H1 (cell line): ENCODE measurements around the gene AHDC1. TPM values are rescaled to one million over a fixed set of nuclear protein-coding genes. Genes with fewer than 3 reads are reported as not detected.

Source experiments
- CTCF ChIA-PET: fragments of 300-600 bp; sonication (Branson Sonifier 250); formaldehyde crosslinking; loops from one replicate; lab custom pipeline; 2021; ENCODE audit not compliant: partially characterized antibody; lab: Charles Lee
- POLR2A ChIA-PET: fragments of 300-600 bp; sonication (Branson Sonifier 250); formaldehyde crosslinking; loops from one replicate; lab custom pipeline; 2021; ENCODE audit warnings: inconsistent platforms; ENCODE audit not compliant: partially characterized antibody; lab: Charles Lee
- DNase-seq, 2 experiments: peaks; one replicate each; pipeline versions ENCODE4 v3.0.0 to v3.0.0-alpha.2; 2010 to 2022; ENCODE audit warnings: low spot score in 2 of 2, low read depth in 1 of 2, mixed read lengths in 1 of 2
- FAIRE-seq: peaks from 2 replicates; lab custom pipeline; 2011; peaks lifted over from hg19 to GRCh38; lab: Jason Lieb, UNC
- H2AFZ ChIP-seq: 2 replicates; pipeline ENCODE4 v1.8.1; 2012; ENCODE audit warnings: low read length, inconsistent platforms
- H2AK5ac ChIP-seq: 2 replicates; pipeline ENCODE4 v1.6.1; 2013; ENCODE audit warnings: low read depth, low read length
- H2BK120ac ChIP-seq: replicated peaks from 2 replicates; pipeline ENCODE3; 2013; ENCODE audit warnings: low read depth, low read length, inconsistent platforms
- H2BK12ac ChIP-seq: 2 replicates; pipeline ENCODE4 v1.6.1; 2013; ENCODE audit warnings: low read depth, low read length
- H2BK15ac ChIP-seq: 2 replicates; pipeline ENCODE4 v1.6.1; 2013; ENCODE audit warnings: low read length
- H2BK20ac ChIP-seq: 2 replicates; pipeline ENCODE4 v1.6.1; 2013; ENCODE audit warnings: low read length
- H2BK5ac ChIP-seq: 2 replicates; pipeline ENCODE4 v1.6.1; 2013; ENCODE audit warnings: low read depth, low read length
- H3K14ac ChIP-seq: 2 replicates; pipeline ENCODE4 v1.6.1; 2013; ENCODE audit warnings: inconsistent platforms; ENCODE audit not compliant: insufficient read length
- H3K18ac ChIP-seq: 2 replicates; pipeline ENCODE4 v1.6.1; 2013; ENCODE audit warnings: low read length; ENCODE audit errors: extremely low read depth
- H3K23ac ChIP-seq: 2 replicates; pipeline ENCODE4 v1.6.1; 2013; ENCODE audit warnings: inconsistent platforms; ENCODE audit not compliant: insufficient read length
- H3K23me2 ChIP-seq: 2 replicates; pipeline ENCODE4 v1.6.1; 2013; ENCODE audit warnings: low read depth, low read length
- H3K27ac ChIP-seq: 2 replicates; pipeline ENCODE4 v1.6.1; 2011; ENCODE audit warnings: low read depth, low read length, inconsistent platforms
- H3K27me3 ChIP-seq, 4 experiments: replicated peaks in 1 of 4; 1 replicate in 1 of 4; 2 replicates in 3 of 4; pipeline versions ENCODE4 v1.6.1 to v1.8.1; 2011 to 2013; ENCODE audit warnings: low read length in 3 of 4, mild to moderate bottlenecking in 3 of 4, inconsistent platforms in 2 of 4, mixed read lengths in 2 of 4, moderate library complexity in 1 of 4; ENCODE audit not compliant: control insufficient read depth in 3 of 4, insufficient read depth in 3 of 4; ENCODE audit errors: extremely low read depth in 1 of 4
- H3K36me3 ChIP-seq, 4 experiments: 2 replicates each; pipeline versions ENCODE4 v1.6.1 to v1.8.1; 2011 to 2013; ENCODE audit warnings: mild to moderate bottlenecking in 4 of 4, low read length in 3 of 4, moderate library complexity in 2 of 4, control low read depth in 1 of 4, inconsistent platforms in 1 of 4; ENCODE audit not compliant: insufficient read depth in 4 of 4, control insufficient read depth in 2 of 4
- H3K4ac ChIP-seq: replicated peaks from 2 replicates; pipeline ENCODE3; 2013; ENCODE audit warnings: low read length, low read depth, mixed read lengths, inconsistent platforms; ENCODE audit not compliant: insufficient read length
- H3K4me1 ChIP-seq, 4 experiments: replicated peaks in 1 of 4; 1 replicate in 1 of 4; 2 replicates in 3 of 4; pipeline versions ENCODE4 v1.6.1 to v1.8.1; 2011 to 2013; ENCODE audit warnings: low read length in 3 of 4, inconsistent platforms in 2 of 4, mixed read lengths in 1 of 4; ENCODE audit not compliant: insufficient read depth in 4 of 4, control insufficient read depth in 3 of 4
- H3K4me2 ChIP-seq, 2 experiments: 2 replicates each; pipeline versions ENCODE4 v1.6.1 to v1.8.1; 2011 to 2013; ENCODE audit warnings: low read depth in 2 of 2, low read length in 2 of 2, control low read depth in 1 of 2, inconsistent platforms in 1 of 2, mild to moderate bottlenecking in 1 of 2; ENCODE audit not compliant: insufficient read depth in 1 of 2
- H3K4me3 ChIP-seq, 4 experiments: fragments of 200-600, 300-600 bp in 1 of 4; sonication (generic), shearing (Covaris generic), sonication (Bioruptor Twin) in 1 of 4; 2 replicates each; pipeline versions ENCODE4 v1.5.1 to v1.8.1; 2011 to 2016; ENCODE audit warnings: low read length in 4 of 4, low read depth in 3 of 4, control low read depth in 2 of 4, inconsistent platforms in 2 of 4, mild to moderate bottlenecking in 2 of 4, mixed read lengths in 1 of 4, moderate library complexity in 1 of 4; ENCODE audit not compliant: insufficient read depth in 2 of 4; ENCODE audit errors: extremely low read depth in 1 of 4
- H3K56ac ChIP-seq: replicated peaks from 2 replicates; pipeline ENCODE3; 2013; ENCODE audit warnings: low read depth, mild to moderate bottlenecking, mixed read lengths, low read length, inconsistent platforms; ENCODE audit not compliant: insufficient read length
- H3K79me1 ChIP-seq: 2 replicates; pipeline ENCODE4 v1.6.1; 2013; ENCODE audit warnings: low read depth, low read length, control low read depth
- H3K79me2 ChIP-seq, 2 experiments: 2 replicates each; pipeline versions ENCODE4 v1.6.1 to v1.8.1; 2012 to 2013; ENCODE audit warnings: low read length in 2 of 2, mild to moderate bottlenecking in 2 of 2, inconsistent platforms in 1 of 2; ENCODE audit not compliant: insufficient read depth in 2 of 2, control insufficient read depth in 1 of 2
- H3K9ac ChIP-seq, 4 experiments: replicated peaks in 1 of 4; 1 replicate in 1 of 4; 2 replicates in 3 of 4; pipeline versions ENCODE4 v1.6.1 to v1.8.1; 2011 to 2013; ENCODE audit warnings: low read depth in 3 of 4, low read length in 3 of 4, control low read depth in 2 of 4, mild to moderate bottlenecking in 2 of 4, moderate library complexity in 2 of 4, inconsistent platforms in 1 of 4; ENCODE audit errors: extremely low read depth in 1 of 4
- H3K9me3 ChIP-seq, 2 experiments: 2 replicates each; pipeline versions ENCODE4 v1.6.1 to v1.8.1; 2012 to 2013; ENCODE audit warnings: mild to moderate bottlenecking in 2 of 2, moderate library complexity in 2 of 2, control low read depth in 1 of 2, inconsistent platforms in 1 of 2, low read depth in 1 of 2, low read length in 1 of 2, mixed read lengths in 1 of 2; ENCODE audit not compliant: insufficient read depth in 2 of 2
- H4K20me1 ChIP-seq, 2 experiments: replicated peaks in 1 of 2; 2 replicates each; pipeline versions ENCODE3 to v1.8.1; 2011 to 2013; ENCODE audit warnings: inconsistent platforms in 2 of 2, low read length in 2 of 2, mild to moderate bottlenecking in 1 of 2; ENCODE audit not compliant: insufficient read depth in 2 of 2, control insufficient read depth in 1 of 2
- H4K5ac ChIP-seq: 2 replicates; pipeline ENCODE4 v1.6.1; 2013; ENCODE audit warnings: low read length, low read depth, mixed read lengths, inconsistent platforms; ENCODE audit not compliant: insufficient read length
- H4K8ac ChIP-seq: 2 replicates; pipeline ENCODE4 v1.8.0; 2013; ENCODE audit warnings: mild to moderate bottlenecking, moderate library complexity, low read length, inconsistent platforms; ENCODE audit not compliant: insufficient read depth; ENCODE audit errors: extremely low read depth
- H4K91ac ChIP-seq: replicated peaks from 2 replicates; pipeline ENCODE3; 2013; ENCODE audit warnings: low read length, mixed read lengths, inconsistent platforms; ENCODE audit not compliant: insufficient read length
- CTBP2 ChIP-seq: IDR thresholded peaks from 2 replicates; pipeline ENCODE4 v1.7.0; 2011; ENCODE audit warnings: borderline replicate concordance, mild to moderate bottlenecking, moderate library complexity, mixed read lengths, low read length; ENCODE audit not compliant: insufficient read depth, insufficient read length
- KDM5A ChIP-seq: fragments of 200-600 bp; IDR thresholded peaks from 2 replicates; pipeline ENCODE4 v1.7.1; 2012; ENCODE audit warnings: mild to moderate bottlenecking, low read length, inconsistent platforms, mixed read lengths
- SAP30 ChIP-seq: fragments of 300-600 bp; sonication (generic); IDR thresholded peaks from 2 replicates; pipeline ENCODE4 v1.7.1; 2012; ENCODE audit warnings: low read length, moderate library complexity, mild to moderate bottlenecking, inconsistent platforms; ENCODE audit not compliant: insufficient read depth, insufficient replicate concordance
- SIRT6 ChIP-seq: IDR thresholded peaks from one replicate; pipeline ENCODE4 v1.7.1; 2012; ENCODE audit warnings: low read length, inconsistent platforms
- SRF ChIP-seq: IDR thresholded peaks from 2 replicates; pipeline ENCODE4 v1.6.1; 2011; ENCODE audit warnings: mild to moderate bottlenecking, low read depth, low read length, moderate library complexity
- TBP ChIP-seq: IDR thresholded peaks from 2 replicates; pipeline ENCODE4 v1.6.1; 2011; ENCODE audit warnings: low read depth, low read length, improper control_type of control experiment
- YY1 ChIP-seq: IDR thresholded peaks from 2 replicates; pipeline ENCODE4 v1.6.1; 2011; ENCODE audit warnings: low read depth, mild to moderate bottlenecking, low read length
- WGBS, 2 experiments: shearing (Covaris generic) in 1 of 2; methylation state at CpG; one replicate each; pipeline versions ENCODE4 v1.1.6 to v1.1.7; 2013 to 2015; ENCODE audit warnings: low lambda C conversion rate in 2 of 2, mixed read lengths in 2 of 2, inconsistent platforms in 1 of 2, low coverage in 1 of 2, missing lambda C conversion rate in 1 of 2; ENCODE audit not compliant: insufficient replicate concordance in 2 of 2, insufficient coverage in 1 of 2, insufficient read length in 1 of 2; ENCODE audit errors: extremely low coverage in 1 of 2, missing lambda C conversion rate in 1 of 2; 5-methylcytosine and 5-hydroxymethylcytosine counted together
- polyA plus RNA-seq, 7 experiments: library from polyadenylated mRNA; depleted of rRNA in 3 of 7; stranded (reverse) in 5 of 7; unstranded in 2 of 7; fragments of >200 nt in 5 of 7; fragments of 200-250 nt in 2 of 7; gene quantifications; 1 replicate in 5 of 7; 2 replicates in 1 of 7; 4 replicates in 1 of 7; pipeline versions ENCODE4 v1.2.1 to v1.2.3, GENCODE V29; 2011 to 2013; ENCODE audit warnings: missing spikeins in 2 of 7, mixed read lengths in 2 of 7
- total RNA-seq: library from RNA; stranded (reverse); fragmentation: NEBNext Ultra II Directional; extraction: Animal tissue kit (Norgen Biotek cat#: 25700); gene quantifications from 2 replicates; pipeline ENCODE4 v1.2.1, GENCODE V29; 2021

The AHDC1 gene
- total and polyA plus RNA-seq, 2 of the 8 experiments (the other 6 are each of a cell fraction or from before 2014, with no cell fraction given): 4.4 to 35.1 TPM

DNA sequence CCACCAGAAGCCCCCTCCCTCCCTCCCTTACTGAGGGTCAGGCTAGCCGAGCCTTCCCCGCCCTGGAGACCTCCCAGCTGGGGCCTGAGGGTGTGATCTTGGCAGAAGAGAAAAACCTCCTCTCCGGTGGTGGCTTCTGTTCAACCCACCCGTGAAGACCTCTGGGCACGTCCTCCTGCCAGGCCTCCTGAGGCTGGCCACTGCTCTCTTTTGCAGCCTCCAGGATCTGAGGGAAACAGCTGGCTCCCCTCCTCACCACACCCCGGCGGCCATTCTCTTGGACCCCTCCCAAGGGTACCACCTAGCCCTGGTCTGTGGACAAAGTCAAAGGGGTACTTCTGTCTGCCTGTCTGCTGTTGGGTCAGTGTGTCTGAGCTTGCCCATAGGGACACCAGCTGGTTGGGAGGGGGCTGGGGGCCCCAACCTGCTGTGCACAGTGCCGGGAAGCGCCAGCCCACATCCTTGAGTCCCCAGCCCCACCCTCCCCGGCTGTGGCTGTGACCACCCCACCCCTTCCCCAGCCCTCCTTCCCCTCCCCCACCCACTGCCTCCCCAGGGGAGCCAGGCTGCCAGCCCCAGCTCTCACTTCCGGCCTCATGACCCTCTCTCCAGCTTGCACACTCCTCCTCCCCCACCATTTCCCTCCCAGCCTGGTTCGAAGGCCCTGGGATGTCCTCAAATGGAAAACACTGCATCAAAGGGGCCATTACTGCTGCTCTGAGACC lies 48.1 kb downstream of the AHDC1 start:
- no peak overlapping the region for H2AFZ ChIP-seq
- H3K79me1 ChIP-seq: 0 out of 2 replicates have a peak, but pooled peaks cover 8% of the 10 kb centered on the region
- peaks cover 2% of the 10 kb centered on the region; the same call in 1 of the 2 replicates for H3K23me2 ChIP-seq
- H2BK20ac ChIP-seq: peak overlapping the region; percentile 91
- TF ChIP-seq SIRT6: no peak
- TF ChIP-seq YY1: no peak
- TF ChIP-seq CTBP2: peak; percentile 7
- no peak for TF ChIP-seq KDM5A
- no peak for TF ChIP-seq SAP30
- TF ChIP-seq TBP: no peak
- TF ChIP-seq SRF: no peak
- TF ChIP-seq, all 59 proteins: peak for 1
- no peak for DNase-seq
- Histone ChIP-seq H3K4me2 (peak overlapping the region in 1 of 2 experiments; percentile 40; a peak in 2 of 4 replicates), H3K9me3 (no peaks in the 10 kb centered on the region), H2BK15ac (0 out of 2 replicates have a peak overlapping the region, but pooled peaks have one; percentile 61), H2BK5ac (peak overlapping the region; percentile 78), H2BK12ac (peak overlapping the region; percentile 75; the same call in 1 of the 2 replicates), H3K9ac (no peak overlapping the region), H3K36me3 (peaks cover 0 to 9% (median 7%) of the 10 kb centered on the region in 4 experiments; a peak in 4 of 8 replicates), H3K27me3 (no peaks in the 10 kb centered on the region; a peak in 1 of 7 replicates), H3K4me3 (no peak overlapping the region), H3K4me1 (peaks cover 13 to 33% (median 15%) of the 10 kb centered on the region in 4 experiments), H4K20me1 (peaks cover 0 to 17% of the 10 kb centered on the region in 2 experiments), H3K27ac (no peak overlapping the region), H3K4ac (no peak overlapping the region), H4K91ac (no peak overlapping the region), H3K79me2 (peaks cover 0 to 14% of the 10 kb centered on the region in 2 experiments; a peak in 2 of 4 replicates), H4K8ac (no peak overlapping the region), H3K56ac (no peak overlapping the region), H2AK5ac (no peak overlapping the region), H2BK120ac (no peak overlapping the region), H4K5ac (no peak overlapping the region), H3K14ac (no peak overlapping the region), H3K23ac (no peak overlapping the region), H3K18ac (peak overlapping the region; percentile 87)
- 78% methylated on average over 9 of the region's 12 CpGs; no CpG with 5 or more reads in 1 of the 2 experiments for WGBS, 2 experiments
- ChIA-PET POLR2A (interaction anchor here (0.6 to 24.3 kb wide), 13 partner anchors 8 to 159 kb away, joined by 3 to 350 read pairs (median 9); partner anchors contain the start of gene AHDC1), CTCF (interaction anchor here (0.6 to 56.1 kb wide), 31 partner anchors 7 to 374 kb away, joined by 3 to 1807 read pairs (median 7); partner anchors contain the start of gene AHDC1)
- no peak for FAIRE-seq
